HG03103 (cell line): Measurements from ENCODE around the gene STIM1.

Experiments
- ATAC-seq: cut with Tn5 transposase; IDR thresholded peaks from one replicate; pipeline ENCODE4 v1.9.1; 2021; ENCODE audit warnings: low read depth; ENCODE audit not compliant: unreplicated experiment

Gene STIM1

GRCh38 chr11:3964935-3965604, 109.6 kb downstream of the STIM1 start:
- ATAC-seq: no peak

- no peak for ATAC-seq
These were observed 112.2 kb downstream of the STIM1 start for GRCh38 chr11:3967695-3968094.

DNA sequence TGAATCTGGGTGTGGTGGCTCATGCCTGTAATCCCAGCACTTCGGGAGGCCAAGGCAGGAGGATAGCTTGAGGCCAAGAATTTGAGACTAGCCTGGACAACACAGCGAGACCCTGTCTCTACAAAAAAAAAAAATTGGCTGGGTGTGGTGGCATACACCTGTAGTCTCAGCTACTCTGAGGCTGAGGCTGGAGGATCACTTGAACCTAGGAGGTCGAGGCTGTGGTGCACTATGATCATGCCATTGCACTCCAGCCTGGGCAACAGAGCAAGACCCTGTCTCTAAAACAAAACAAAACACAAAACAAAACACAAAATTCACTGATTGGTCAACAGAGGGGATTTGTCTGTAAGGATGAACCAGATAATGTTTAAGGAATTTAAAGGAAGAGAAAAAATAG, 113.7 kb downstream of the STIM1 start:
- ATAC-seq: no peak

DNA sequence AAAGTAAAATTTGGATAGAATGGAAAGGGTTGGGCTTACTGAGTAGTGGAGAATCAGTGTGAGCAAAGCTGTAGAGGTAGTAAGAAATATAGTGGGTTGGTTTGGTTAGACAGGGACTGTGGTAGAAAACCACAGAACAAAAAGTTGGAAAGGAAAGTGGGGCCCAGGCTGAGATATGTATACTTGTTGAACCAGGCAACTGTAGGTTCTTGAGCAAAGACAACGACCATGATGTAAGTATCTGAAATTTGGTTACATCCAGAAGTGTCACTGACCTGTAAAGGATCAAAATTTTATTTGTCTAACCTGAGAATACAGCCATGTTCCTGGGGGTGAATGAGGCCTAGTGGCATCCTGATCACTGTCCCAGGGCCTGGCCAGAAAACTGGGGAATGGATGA, 114.1 kb downstream of the STIM1 start:
- ATAC-seq: no peak

DNA sequence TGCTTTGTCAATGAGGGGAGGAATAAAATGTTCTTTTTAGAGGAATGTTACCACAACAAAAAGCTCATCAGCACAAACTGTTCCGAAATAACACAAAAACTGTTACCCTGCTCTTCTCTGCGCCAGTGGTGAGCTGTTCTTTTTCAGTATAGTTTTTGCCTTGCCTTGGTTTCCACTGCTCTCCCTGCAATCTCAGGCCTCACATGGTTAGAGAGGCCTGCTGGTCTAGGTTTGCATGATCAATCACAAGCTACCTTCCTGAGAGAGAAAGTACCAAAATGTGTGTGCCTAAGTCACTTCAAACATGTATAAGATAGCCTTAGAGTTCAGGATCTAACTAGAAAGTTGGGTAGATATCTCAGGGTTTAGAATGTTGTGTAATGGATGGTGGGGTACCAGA, 114.6 kb downstream of the STIM1 start:
- no peak for ATAC-seq

DNA sequence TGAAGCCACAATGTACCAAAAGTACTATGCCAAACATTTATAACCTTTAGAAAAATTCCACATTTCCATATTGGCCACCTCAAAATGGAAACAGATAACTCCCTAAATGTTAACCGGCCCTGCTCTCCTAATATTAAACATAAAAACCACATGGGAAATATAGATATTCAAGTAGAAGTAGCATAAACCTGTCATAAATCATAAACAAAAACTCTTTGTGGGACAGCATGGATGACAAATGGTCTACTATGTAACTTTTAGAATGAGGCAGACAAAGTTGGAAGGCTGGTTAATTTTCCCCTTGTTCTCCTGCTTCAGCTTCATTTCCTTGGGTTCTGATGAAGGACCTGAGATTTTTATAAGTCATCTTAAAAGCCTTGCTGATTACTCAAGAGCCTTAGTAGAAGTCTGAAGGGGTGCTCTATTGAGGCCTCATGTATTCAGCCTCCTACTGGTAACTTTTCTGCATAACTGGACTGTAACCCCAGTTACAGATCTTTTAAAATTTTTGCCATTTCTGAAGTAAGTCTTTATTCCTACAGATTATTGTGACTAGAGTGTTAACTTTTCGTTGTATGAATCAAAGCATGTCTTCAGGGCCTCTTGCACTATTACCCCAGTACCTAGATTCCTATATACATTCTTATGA, 116.4 kb downstream of the STIM1 start:
- no peak for ATAC-seq

GRCh38 chr11:3972431-3972830, 117.0 kb downstream of the STIM1 start:
- ATAC-seq: no peak

DNA sequence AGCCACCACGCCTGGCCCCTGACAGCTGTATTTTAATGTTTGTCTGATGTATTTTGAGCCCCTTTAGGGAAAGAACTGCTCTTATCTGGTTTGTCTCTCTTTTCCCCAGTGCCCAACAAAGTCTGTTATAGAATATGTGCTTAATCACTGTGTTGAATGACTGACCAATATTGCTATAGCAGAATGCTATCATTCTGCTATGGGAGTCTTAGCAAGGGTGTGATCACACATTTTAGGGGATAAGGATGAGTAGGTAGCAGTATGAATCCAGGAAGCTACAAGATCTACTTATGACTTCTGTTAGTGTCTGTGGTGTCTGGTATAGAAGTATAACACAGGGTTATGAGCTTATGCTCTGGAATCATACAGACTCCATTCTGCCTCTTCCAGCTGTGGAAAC, 121.6 kb downstream of the STIM1 start:
- no peak for ATAC-seq

DNA sequence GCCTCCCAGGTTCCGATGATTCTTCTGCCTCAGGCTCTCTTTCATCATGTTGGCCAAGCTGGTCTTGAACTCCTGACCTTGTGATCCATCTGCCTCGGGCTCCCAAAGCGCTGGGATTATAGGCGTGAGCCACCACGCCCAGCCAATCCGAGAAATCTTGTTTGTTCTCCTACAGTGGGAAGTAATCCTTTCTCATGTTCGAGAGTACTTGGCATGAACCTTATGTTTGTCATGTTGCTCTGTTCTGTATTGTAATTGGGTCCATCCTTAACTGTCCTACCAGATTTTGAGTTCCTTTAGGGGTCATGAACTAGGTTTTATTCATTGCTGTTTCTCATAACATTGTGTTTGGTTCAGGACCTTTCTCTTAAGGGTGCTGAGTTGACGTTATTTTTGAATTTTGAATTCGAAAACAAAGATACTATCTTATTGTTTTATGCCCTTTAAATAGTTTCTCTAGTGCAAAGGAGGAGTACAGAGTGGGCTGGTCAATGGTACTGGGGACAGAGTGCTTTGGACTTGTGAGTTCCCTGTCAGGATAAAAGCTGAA, 125.7 kb downstream of the STIM1 start:
- no peak for ATAC-seq

DNA sequence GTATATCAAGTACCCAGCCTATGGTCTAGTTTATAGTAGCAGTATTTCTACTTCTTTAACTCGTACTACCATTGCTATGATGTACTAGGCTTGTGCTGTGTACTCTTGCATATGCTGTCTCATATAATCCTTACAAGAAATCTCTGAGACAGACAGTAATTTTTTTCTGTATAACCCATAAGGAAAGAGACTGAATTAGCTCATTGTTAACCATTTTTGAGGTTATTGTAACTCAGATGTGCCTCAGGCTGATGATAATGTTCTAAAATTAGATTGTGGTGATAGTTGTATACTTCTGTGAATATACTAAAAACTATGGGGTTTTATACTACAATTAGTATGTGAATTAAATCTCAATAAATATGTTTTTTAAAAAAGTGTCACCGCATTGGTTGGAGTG, 127.0 kb downstream of the STIM1 start:
- ATAC-seq: no peak

GRCh38 chr11:3983101-3983500, 127.6 kb downstream of the STIM1 start:
- ATAC-seq: no peak

- ATAC-seq: no peak
These were observed 129.4 kb downstream of the STIM1 start for GRCh38 chr11:3984896-3985295.

DNA sequence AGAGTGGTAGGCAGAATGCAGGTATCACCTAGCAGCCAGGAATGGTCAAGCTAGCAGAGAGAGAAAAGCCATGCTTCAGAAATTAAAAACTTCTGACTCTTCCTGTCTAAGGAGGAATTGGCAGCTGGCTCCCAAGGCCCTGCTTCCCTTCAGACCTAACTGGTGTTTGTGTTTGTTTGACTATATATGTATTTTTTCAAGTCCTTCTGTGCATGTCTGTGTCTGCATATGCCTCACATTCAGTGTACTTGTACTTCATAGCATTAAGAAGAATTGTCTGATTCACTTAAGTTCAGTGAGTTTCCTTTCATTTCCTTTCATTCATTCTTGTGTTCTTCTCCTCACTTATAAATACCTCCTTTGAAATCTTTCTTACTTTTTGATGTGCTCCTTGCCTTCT, 130.2 kb downstream of the STIM1 start:
- no peak for ATAC-seq

DNA sequence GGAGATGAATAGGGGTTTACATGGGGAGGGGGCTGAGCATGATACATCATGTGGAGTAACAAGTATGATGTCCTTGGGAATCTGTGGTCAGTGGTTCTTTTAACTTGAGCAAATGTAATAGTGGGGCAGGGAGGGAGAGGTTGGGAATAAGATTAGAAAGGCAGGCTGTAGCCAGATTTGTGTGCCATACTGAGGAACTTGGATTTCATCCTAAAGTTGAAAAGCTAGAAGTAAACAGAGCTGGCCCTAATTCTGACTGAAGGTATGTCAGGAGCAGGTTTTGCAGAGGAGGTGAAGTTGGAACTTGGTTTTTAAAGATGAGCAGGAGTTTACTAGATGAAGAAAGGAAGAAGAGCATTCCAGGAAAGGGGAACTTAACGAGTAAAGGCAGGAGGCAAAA, 130.8 kb downstream of the STIM1 start:
- ATAC-seq: no peak

- no peak for ATAC-seq
These were observed 133.9 kb downstream of the STIM1 start for GRCh38 chr11:3989276-3989920.

- no peak for ATAC-seq
These were observed 134.4 kb downstream of the STIM1 start for GRCh38 chr11:3989921-3990290.

- no peak for ATAC-seq
These were observed 134.9 kb downstream of the STIM1 start for GRCh38 chr11:3990406-3990805.

- no peak for ATAC-seq
These were observed 137.5 kb downstream of the STIM1 start for GRCh38 chr11:3992964-3993363.

- ATAC-seq: no peak
These were observed 138.7 kb downstream of the STIM1 start for GRCh38 chr11:3994030-3994640.

- no peak for ATAC-seq
These were observed 139.8 kb downstream of the STIM1 start for GRCh38 chr11:3995307-3995706.

GRCh38 chr11:3995949-3996554, 140.6 kb downstream of the STIM1 start:
- no peak for ATAC-seq
